ENCODE data around the gene VAMP1.

GRCh38 chr12:6464531-6464930 lies 5.9 kb downstream of the VAMP1 start:
- no peak for TF ChIP-seq CTCF (tag by site-specific recombination; IDR thresholded peaks at IDR 0.05)
- no peak for TF ChIP-seq ATF2 (tag by site-specific recombination; IDR thresholded peaks at IDR 0.05; ENCODE audit: low read depth)
- TF ChIP-seq SETDB1 (IDR thresholded peaks at IDR 0.05; ENCODE audit: insufficient read length, low read length), result no peak
- no peak for TF ChIP-seq HOXA7 (CRISPR knock-in tag; IDR thresholded peaks at IDR 0.05; ENCODE audit: borderline replicate concordance)
- TF ChIP-seq PRDM10 (tag by site-specific recombination; IDR thresholded peaks at IDR 0.05), result no peak
